Choroid plexus epithelial cell (primary cell): Measurements from ENCODE around the gene COX5A.

Experiments
- DNase-seq: peaks from one replicate; pipeline ENCODE4 v3.0.0-alpha.2; 2010; ENCODE audit warnings: low read depth
- H3K4me3 ChIP-seq: 2 replicates; pipeline ENCODE4 v1.5.1; 2011; ENCODE audit warnings: low read depth, mild to moderate bottlenecking, control low read depth, low read length, moderate library complexity
- CTCF ChIP-seq: conservative IDR thresholded peaks from 2 replicates; pipeline ENCODE4 v1.5.1; 2011; ENCODE audit warnings: low read depth, mild to moderate bottlenecking, control low read depth, inconsistent platforms, low read length, moderate library complexity

Gene COX5A

DNA sequence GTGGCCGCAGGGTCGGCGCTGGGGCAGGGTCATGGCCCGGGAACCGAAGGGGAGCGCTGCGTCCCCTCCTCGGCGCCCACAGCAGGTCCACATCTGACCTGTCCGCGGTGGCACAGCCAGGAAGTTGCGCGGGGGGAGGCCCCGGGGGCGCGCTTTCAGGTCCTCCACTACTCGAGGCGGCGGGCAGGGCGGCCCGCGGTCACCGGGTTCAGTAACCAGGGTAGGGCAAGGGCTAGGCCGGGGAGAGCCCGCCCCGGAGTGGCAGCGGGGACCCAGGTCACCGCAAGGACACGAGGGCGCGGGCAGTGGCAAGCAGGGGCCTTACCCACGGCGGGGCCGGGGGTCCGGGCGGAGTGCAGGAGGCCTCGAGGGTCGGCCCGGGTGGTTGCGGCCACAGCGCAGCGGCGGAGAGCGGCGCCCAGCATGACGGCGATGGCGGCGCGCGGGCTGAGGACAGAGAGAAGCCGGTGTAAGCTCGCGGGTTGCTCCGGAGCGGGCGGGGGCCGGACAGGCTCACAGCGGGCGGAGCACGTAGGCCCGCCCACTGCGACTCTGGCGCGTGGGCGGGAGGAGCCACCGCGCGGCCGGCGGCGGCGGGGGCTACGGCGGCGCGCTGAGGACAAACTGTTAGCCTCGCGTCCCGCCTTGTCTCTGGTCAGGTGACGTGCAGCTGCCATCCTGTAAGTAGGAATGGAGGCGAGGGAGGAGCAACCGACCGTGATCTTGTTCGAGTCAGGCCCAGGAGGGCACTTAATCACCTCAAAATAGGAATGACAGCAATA is at the start of gene COX5A:
COX5A (minus strand) TSS at position 484 of the 782 bp plus-strand sequence; CDS start at position 425, 59 bp downstream.
- TF ChIP-seq CTCF: no peak
- H3K4me3 ChIP-seq: peak within 1 kb of the TSS; percentile 96
- DNase-seq: peak; percentile 98

DNA sequence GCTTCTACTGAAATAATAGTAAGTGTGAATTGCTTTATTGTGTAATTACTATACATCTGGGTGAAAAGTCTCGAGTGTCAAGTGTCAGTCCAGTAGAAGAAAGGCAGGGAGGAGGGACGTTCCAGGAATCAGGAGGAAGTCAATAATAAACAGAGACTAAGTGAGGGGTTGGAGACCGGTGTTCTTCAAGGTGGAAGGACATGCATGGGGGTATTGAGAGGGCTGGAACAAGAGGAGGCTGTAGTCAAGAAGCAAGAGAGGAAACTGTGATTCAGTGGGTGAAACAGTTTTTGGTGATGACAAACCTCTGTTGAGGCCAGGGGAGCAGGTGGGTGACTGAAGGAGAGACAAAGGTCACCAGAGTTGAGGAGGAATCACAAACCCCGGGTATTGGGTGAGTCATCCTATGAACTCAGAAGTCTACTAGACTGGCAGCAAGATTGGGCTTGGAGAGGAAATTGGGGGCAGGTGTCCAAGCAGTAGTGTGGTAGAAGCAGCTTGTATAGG is 45.9 kb upstream of the COX5A start:
- H3K4me3 ChIP-seq: no peak overlapping the region
- TF ChIP-seq CTCF: no peak
- no peak for DNase-seq

- TF ChIP-seq CTCF: no peak
- H3K4me3 ChIP-seq: no peak overlapping the region
- DNase-seq: no peak
Measured at GRCh38 chr15:74982183-74982582, 44.3 kb upstream of the COX5A start.

GRCh38 chr15:74978503-74978902 is 40.6 kb upstream of the COX5A start:
- peak; percentile 47 for DNase-seq
- no peak for TF ChIP-seq CTCF
- no peak overlapping the region for H3K4me3 ChIP-seq

DNA sequence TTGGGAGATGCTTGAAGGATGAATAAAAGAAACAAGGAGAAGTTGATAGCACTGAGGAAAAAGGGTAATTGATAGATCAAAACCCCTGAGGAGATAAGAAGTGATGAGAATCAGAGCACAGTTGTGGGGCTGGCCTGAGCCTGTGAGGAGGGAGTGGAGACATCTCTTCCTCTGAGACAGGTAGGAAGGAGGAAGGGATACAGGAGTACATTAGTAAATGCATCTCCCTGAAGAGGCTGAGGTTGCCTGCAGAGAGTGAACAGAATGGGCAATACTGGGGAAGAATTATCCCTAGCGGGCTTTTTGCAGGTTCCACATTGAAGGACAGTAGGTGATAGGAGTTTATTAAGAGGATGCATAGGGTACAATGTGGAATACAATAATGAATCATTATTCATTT is 40.2 kb upstream of the COX5A start:
- H3K4me3 ChIP-seq: no peak overlapping the region
- no peak for TF ChIP-seq CTCF
- DNase-seq: no peak

DNA sequence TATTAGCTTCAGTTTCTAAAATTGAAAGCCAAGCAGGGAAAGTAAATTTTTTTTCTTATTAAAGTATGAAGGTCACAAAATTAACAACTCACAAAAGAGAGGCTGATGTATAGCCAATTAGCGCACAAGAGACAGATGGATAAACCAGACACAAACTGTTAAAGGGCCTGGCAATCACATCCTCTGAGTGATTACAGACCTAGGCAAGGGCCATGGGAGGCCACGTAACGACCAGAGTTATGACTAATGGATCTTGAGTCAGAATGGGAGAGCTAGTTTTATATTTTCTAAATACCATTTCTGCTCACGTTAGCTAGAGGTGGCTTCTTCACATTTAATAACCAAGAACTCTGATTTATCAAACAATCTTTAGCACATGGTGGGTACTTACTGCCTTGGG is 39.7 kb upstream of the COX5A start:
- H3K4me3 ChIP-seq: no peak overlapping the region
- peak; percentile 18 for DNase-seq
- no peak for TF ChIP-seq CTCF

DNA sequence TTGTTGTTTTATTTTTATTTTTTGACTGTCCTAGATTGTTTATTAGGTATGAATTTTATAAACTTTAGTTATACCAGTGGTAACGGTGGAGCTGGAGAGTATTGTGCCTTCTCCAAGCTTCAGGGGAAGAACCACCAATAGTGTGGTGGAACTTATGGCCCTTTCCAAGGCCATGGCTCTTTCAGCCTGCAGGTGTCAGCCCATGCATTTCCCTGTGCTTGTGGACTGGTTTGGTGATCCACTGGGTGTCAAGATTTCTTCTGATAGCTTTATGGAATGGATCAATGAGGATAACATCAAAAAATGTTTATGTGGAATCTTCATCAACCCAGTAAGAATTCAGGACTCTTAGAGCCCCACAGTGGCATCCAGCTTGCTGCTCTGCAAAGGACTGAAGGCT is 38.3 kb upstream of the COX5A start:
- TF ChIP-seq CTCF: peak; percentile 25
- H3K4me3 ChIP-seq: no peak overlapping the region
- no peak for DNase-seq
